HCT116 (cell line): ENCODE measurements around the gene DYNLT2B. TPM values are rescaled to one million over a fixed set of nuclear protein-coding genes. Genes with fewer than 3 reads are reported as not detected.

Source experiments
- ATAC-seq: fragments of 200-7000 bp; cut with Tn5 transposase; 2 replicates; pipeline ENCODE4 v1.9.1; 2020; ENCODE audit warnings: mild to moderate bottlenecking, moderate library complexity
- BruUV-seq: library from RNA; stranded (reverse); fragments of 400-500 nt; replicated peaks from 2 replicates; lab custom pipeline; 2021; lab: Mats Ljungman, UMichigan
- CTCF ChIA-PET: fragments of 300-600 bp; sonication (Branson Sonifier 250); formaldehyde crosslinking; loops from one replicate; lab custom pipeline; 2021; ENCODE audit warnings: antibody characterized with exemption; lab: Charles Lee
- POLR2A ChIA-PET: fragments of 300-600, 350-600 bp; sonication (Branson Sonifier 250); formaldehyde crosslinking; loops from one replicate; lab custom pipeline; 2021; ENCODE audit warnings: antibody characterized with exemption; lab: Charles Lee
- RAD21 ChIA-PET, 2 experiments: fragments of 300-600 bp; sonication (Branson Sonifier 250); formaldehyde crosslinking; loops; one replicate each; lab custom pipeline; 2023; ENCODE audit warnings: low total read pairs in 2 of 2; ENCODE audit not compliant: uncharacterized antibody in 2 of 2, unreplicated experiment in 2 of 2, low non-redundant PET in 1 of 2; lab: Charles Lee
- DNase-seq: peaks from one replicate; pipeline ENCODE4 v3.0.0-alpha.2; 2010; ENCODE audit warnings: low read depth, low spot score
- H2AFZ ChIP-seq: fragments of 200-600 bp; shearing (Covaris generic), sonication (generic); 2 replicates; pipeline ENCODE4 v1.6.1; 2017; ENCODE audit warnings: low read depth, mixed run types, mixed read lengths, antibody characterized with exemption, low read length; ENCODE audit not compliant: poor library complexity, severe bottlenecking
- H3K27ac ChIP-seq: 2 replicates; pipeline ENCODE4 v1.5.1; 2012; ENCODE audit warnings: low read depth, low read length
- H3K27me3 ChIP-seq: fragments of 200-600 bp; sonication (generic); 2 replicates; pipeline ENCODE4 v1.6.1; 2016; ENCODE audit warnings: mixed run types, low read length, mixed read lengths; ENCODE audit not compliant: insufficient read depth
- H3K36me3 ChIP-seq, 2 experiments: fragments of 200-500 bp in 1 of 2; fragments of 200-600 bp in 1 of 2; sonication (Bioruptor generic) in 1 of 2; sonication (generic) in 1 of 2; 2 replicates each; pipeline versions ENCODE4 v1.5.1 to v1.6.1; 2014 to 2016; ENCODE audit warnings: low read length in 2 of 2, inconsistent platforms in 1 of 2, mixed read lengths in 1 of 2, mixed run types in 1 of 2; ENCODE audit not compliant: insufficient read depth in 2 of 2, control insufficient read depth in 1 of 2
- H3K4me1 ChIP-seq, 2 experiments: fragments of 200-600 bp in 1 of 2; sonication (generic) in 1 of 2; 2 replicates each; pipeline versions ENCODE4 v1.5.1 to v1.6.1; 2012 to 2017; ENCODE audit warnings: low read length in 2 of 2, inconsistent platforms in 1 of 2, mild to moderate bottlenecking in 1 of 2, mixed read lengths in 1 of 2, mixed run types in 1 of 2, moderate library complexity in 1 of 2; ENCODE audit not compliant: insufficient read depth in 2 of 2, control insufficient read depth in 1 of 2
- H3K4me2 ChIP-seq: fragments of 200-600 bp; sonication (generic); 2 replicates; pipeline ENCODE4 v1.6.1; 2017; ENCODE audit warnings: mixed run types, low read length, mixed read lengths
- H3K4me3 ChIP-seq, 2 experiments: fragments of 200-600 bp in 1 of 2; sonication (generic) in 1 of 2; replicated peaks in 1 of 2; 2 replicates each; pipeline ENCODE4 v1.5.1; 2011 to 2016; ENCODE audit warnings: low read length in 2 of 2, control low read depth in 1 of 2, low read depth in 1 of 2, mild to moderate bottlenecking in 1 of 2, mixed read lengths in 1 of 2, mixed run types in 1 of 2
- H3K79me2 ChIP-seq: fragments of 200-600 bp; sonication (generic); 2 replicates; pipeline ENCODE4 v1.6.1; 2017; ENCODE audit warnings: mild to moderate bottlenecking, mixed run types, low read length, moderate library complexity, mixed read lengths; ENCODE audit not compliant: insufficient read depth
- H3K9ac ChIP-seq: fragments of 200-600 bp; sonication (generic); 2 replicates; pipeline ENCODE4 v1.6.1; 2016; ENCODE audit warnings: low read length, mixed read lengths
- H3K9me2 ChIP-seq: fragments of 200-600 bp; sonication (generic), shearing (Covaris generic); 2 replicates; pipeline ENCODE4 v1.6.1; 2017; ENCODE audit warnings: mixed run types, mild to moderate bottlenecking, moderate library complexity; ENCODE audit not compliant: insufficient read depth
- H3K9me3 ChIP-seq, 2 experiments: fragments of 200-500 bp in 1 of 2; fragments of 200-600 bp in 1 of 2; sonication (Bioruptor generic) in 1 of 2; sonication (generic) in 1 of 2; 2 replicates each; pipeline ENCODE4 v1.6.1; 2014 to 2017; ENCODE audit warnings: low read length in 2 of 2, mixed read lengths in 2 of 2, inconsistent platforms in 1 of 2, low read depth in 1 of 2, mild to moderate bottlenecking in 1 of 2, mixed run types in 1 of 2, moderate library complexity in 1 of 2; ENCODE audit not compliant: control insufficient read depth in 1 of 2, insufficient read depth in 1 of 2
- H4K20me1 ChIP-seq: fragments of 200-600 bp; sonication (generic), shearing (Covaris generic); 2 replicates; pipeline ENCODE4 v1.6.1; 2017; ENCODE audit warnings: mixed run types, mild to moderate bottlenecking, moderate library complexity; ENCODE audit not compliant: insufficient read depth
- ATF3 ChIP-seq: IDR thresholded peaks from 2 replicates; pipeline ENCODE4 v1.6.1; 2012
- CBX3 ChIP-seq: IDR thresholded peaks from 2 replicates; pipeline ENCODE4 v1.6.1; 2012; ENCODE audit warnings: low read depth
- CEBPB ChIP-seq: IDR thresholded peaks from 2 replicates; pipeline ENCODE4 v1.6.1; 2012; ENCODE audit warnings: low read depth
- CTCF ChIP-seq, 3 experiments: fragments of 200-600 bp in 1 of 3; sonication (generic) in 1 of 3; IDR thresholded peaks in 2 of 3; conservative IDR thresholded peaks in 1 of 3; 2 replicates each; pipeline ENCODE4 v1.5.1; 2012 to 2017; ENCODE audit warnings: low read depth in 2 of 3, low read length in 2 of 3, antibody characterized with exemption in 1 of 3, borderline replicate concordance in 1 of 3, control low read depth in 1 of 3, mild to moderate bottlenecking in 1 of 3, mixed read lengths in 1 of 3, mixed run types in 1 of 3, moderate library complexity in 1 of 3; ENCODE audit not compliant: insufficient read depth in 1 of 3
- EZH2 ChIP-seq: fragments of 200-600 bp; sonication (generic); IDR thresholded peaks from 2 replicates; pipeline ENCODE4 v1.6.1; 2017; ENCODE audit warnings: antibody characterized with exemption, mixed run types
- FOSL1 ChIP-seq: IDR thresholded peaks from 2 replicates; pipeline ENCODE4 v1.6.1; 2012; ENCODE audit warnings: low read depth
- JUND ChIP-seq: IDR thresholded peaks from 2 replicates; pipeline ENCODE4 v1.6.1; 2012
- MAX ChIP-seq: IDR thresholded peaks from 2 replicates; pipeline ENCODE4 v1.6.1; 2012
- POLR2AphosphoS5 ChIP-seq: IDR thresholded peaks from 2 replicates; pipeline ENCODE4 v1.6.1; 2011; ENCODE audit warnings: mild to moderate bottlenecking, low read depth, low read length, moderate library complexity
- SIN3A ChIP-seq: IDR thresholded peaks from 2 replicates; pipeline ENCODE4 v1.6.1; 2012; ENCODE audit warnings: low read depth
- SP1 ChIP-seq: IDR thresholded peaks from 2 replicates; pipeline ENCODE4 v1.6.1; 2012; ENCODE audit warnings: low read depth
- YY1 ChIP-seq: IDR thresholded peaks from 2 replicates; pipeline ENCODE4 v1.6.1; 2011; ENCODE audit warnings: low read length, low read depth, moderate library complexity, mild to moderate bottlenecking; ENCODE audit not compliant: insufficient replicate concordance; ENCODE audit errors: extremely low read depth
- intact Hi-C: fragments of 100-400 bp; cut with micrococcal nuclease; formaldehyde crosslinking; loops from 2 replicates; pipeline ENCODE4 v1.10.0; 2022
- total RNA-seq: library from RNA; stranded (reverse); gene quantifications from one replicate; pipeline ENCODE4 v1.2.1, GENCODE V29; 2021; ENCODE audit not compliant: unreplicated experiment

Gene DYNLT2B
- total RNA-seq, 1 experiment from 2014 or later = 9.7 TPM

- no peaks in the 10 kb centered on the region for H4K20me1 ChIP-seq
- H3K4me1 ChIP-seq = peaks cover 43 to 67% of the 10 kb centered on the region in 2 experiments
- CTCF ChIA-PET = no interaction called here
- H3K9me2 ChIP-seq = no peaks in the 10 kb centered on the region
- H2AFZ ChIP-seq = peak overlapping the region; percentile 89
- no peak for DNase-seq
- RAD21 ChIA-PET = interaction anchor here in 1 of 2 experiments (0.7 kb wide), 1 partner anchor 189 kb away, joined by 3 read pairs; no protein-coding TSS in a partner anchor
- peak overlapping the region; percentile 74 for H3K4me2 ChIP-seq
- TF ChIP-seq CBX3 = peak; percentile 68; the same call in 1 of the 2 replicates
- 0 out of 2 replicates have a peak, but pooled peaks have one; percentile 39 for TF ChIP-seq POLR2AphosphoS5
- peak; percentile 44; the same call in 1 of the 2 replicates for TF ChIP-seq JUND
- no peak for TF ChIP-seq CTCF (IDR thresholded peaks at IDR 0.05 in 2 of 3, conservative IDR thresholded peaks at IDR 0.05 in 1 of 3; ENCODE audit: borderline replicate concordance in 1 of 3, insufficient read depth in 1 of 3, low read depth in 2 of 3, low read length in 2 of 3)
- TF ChIP-seq ATF3 = no peak
- no peak for TF ChIP-seq EZH2
- no peak; the same call in none of the 2 replicates for TF ChIP-seq MAX
- TF ChIP-seq YY1 = no peak
- TF ChIP-seq SIN3A = no peak
- peak; percentile 48 for TF ChIP-seq SP1
- TF ChIP-seq FOSL1 = peak; percentile 56; the same call in 1 of the 2 replicates
- peak; percentile 38 for TF ChIP-seq CEBPB
- no peak for ATAC-seq
- intact Hi-C loops = loop anchor here (5.0 kb wide), 1 partner anchor 163 kb away; the partner anchor contains the start of gene RNF168
- POLR2A ChIA-PET = interaction anchor here (0.6 kb wide), 1 partner anchor 31 kb away, joined by 3 read pairs; no protein-coding TSS in a partner anchor
- peak overlapping the region in 1 of 2 experiments; percentile 21; a peak in 2 of 4 replicates for H3K4me3 ChIP-seq
- no peaks in the 10 kb centered on the region for H3K36me3 ChIP-seq
- no peaks in the 10 kb centered on the region for H3K9me3 ChIP-seq
- H3K79me2 ChIP-seq = no peaks in the 10 kb centered on the region; the same call in 1 of the 2 replicates
- H3K9ac ChIP-seq = peak overlapping the region; percentile 68
- no peaks in the 10 kb centered on the region for H3K27me3 ChIP-seq
- no TSS peak for BruUV-seq
- H3K27ac ChIP-seq = peak overlapping the region; percentile 41
Observed at GRCh38 chr3:196339493-196340254, 21.6 kb upstream of the DYNLT2B start.
